8988T (cell line): ENCODE data around the gene TENM3.

Experiments used
- DNase-seq: peaks from one replicate; pipeline ENCODE4 v3.0.0; 2011

The TENM3 gene

DNA sequence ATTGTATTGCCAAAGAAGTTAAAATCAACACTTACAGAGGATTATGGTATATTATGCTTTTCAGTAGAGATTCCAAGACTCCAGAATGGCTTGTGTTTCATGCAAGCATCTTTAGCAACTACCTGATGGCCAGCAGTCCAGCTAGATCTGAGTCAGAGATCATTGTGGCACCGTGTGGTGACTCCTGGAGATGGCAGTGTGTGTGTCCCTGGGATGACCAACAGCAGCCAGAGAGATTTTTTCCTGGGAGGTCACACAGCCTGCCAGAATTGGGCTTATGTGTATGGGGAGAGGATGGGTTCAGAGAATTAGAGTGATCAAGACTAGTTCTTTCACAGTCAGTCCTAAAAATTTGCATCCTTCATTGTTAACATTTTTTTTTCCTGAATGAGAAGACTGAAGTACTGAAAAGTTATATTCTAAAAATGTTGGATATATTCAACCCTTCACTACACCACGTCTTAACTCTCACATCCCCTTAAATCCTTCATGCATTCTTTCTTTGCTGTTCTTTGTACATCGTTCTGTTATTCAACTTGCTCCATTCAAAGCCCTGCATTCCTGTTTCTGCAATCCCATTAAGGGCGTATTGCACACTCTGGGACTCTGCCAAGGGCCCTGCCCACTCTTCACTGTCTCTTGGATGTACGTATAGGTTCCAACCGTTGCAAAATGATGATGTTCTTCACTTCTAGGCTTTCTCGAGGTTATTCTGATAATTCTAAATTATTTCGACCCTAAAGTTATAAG lies 12.4 kb downstream of the TENM3 start:
- no peak for DNase-seq

DNA sequence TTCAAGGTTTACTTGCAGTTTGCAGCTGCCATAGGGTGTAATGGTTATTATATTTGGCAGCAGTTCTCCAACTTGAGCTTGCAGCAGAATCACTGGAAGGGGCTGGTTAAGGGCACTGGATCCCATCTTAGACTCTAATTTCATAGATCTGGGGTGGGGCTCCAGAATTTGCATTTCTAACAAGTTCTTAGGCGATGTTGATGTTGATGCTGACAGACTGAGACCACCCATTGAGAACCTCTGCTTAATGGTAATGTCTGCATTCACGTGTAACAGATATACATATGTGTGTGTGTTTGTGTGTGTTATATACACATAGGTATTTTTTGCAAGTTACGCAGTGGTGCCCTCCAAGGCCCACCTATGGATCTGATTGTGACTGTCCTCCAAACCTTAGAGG lies 13.8 kb downstream of the TENM3 start:
- no peak for DNase-seq

DNA sequence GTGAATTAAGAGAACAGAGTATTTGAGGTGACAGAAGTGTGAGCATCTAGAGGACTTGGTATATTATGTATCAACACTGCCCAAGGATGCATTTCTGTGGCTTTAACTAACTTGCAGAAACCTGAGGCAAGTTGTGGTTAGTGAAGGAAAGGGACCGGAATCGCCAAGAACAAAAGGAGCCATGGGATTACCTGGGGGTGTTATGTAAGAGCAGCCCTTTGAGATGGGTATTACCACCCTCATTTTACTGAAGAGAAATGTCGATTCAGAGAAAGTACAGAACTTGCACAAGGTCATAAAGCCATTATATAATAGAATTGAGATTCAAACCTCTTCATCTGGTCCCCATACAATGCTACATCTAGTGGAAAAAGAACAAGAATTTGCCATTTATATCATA lies 14.3 kb downstream of the TENM3 start:
- no peak for DNase-seq

DNA sequence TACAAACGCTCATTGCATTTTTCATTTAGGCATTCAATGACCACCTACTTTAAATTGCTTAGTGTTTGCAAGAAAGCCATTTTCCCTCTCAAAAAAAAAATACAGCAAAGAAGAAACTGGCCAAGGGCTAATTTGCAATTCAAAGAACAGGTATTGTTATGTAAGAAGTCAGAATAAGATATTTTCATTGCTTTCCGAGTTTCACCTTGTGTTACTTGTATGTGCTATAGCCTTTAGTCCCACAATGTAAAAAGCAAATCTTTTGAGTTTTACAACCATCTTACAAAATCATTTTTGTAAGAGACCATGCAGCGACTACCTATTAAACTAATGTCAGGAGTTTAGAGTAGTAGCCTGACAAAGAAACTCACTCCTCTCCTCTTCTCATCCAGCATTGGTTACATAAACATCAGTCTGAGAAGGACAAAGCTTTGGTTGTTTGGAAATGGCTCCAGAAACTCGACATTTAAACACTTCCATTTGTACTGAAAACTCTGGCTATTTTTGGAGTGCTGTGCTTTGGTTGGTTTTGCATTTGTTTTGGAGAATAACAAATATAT lies 15.3 kb downstream of the TENM3 start:
- DNase-seq = no peak

DNA sequence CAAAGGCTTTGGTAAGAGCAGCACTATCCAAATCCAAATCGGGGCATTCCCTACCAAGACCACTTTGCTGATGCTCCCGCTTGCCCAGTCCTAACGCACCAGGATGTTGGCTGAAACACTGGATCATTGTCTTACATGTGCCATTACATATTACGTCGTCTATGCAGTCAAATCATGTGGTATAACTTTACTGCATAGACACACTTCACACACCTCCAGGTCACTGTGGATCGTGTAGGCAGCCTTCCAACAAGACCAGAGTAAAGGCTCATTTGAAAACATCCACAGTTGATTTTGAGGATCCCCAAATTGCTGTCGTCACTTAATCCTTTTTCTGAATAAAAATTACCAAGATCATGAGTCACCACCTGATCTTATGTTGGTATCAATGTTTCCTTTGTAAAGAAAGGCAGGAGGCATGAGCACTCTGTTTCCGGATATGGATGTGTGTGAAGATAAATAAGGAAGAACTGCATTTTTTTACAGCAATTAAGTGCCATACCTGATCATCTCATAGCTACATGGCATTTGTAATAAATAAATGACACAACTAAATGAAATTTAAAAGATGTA lies 18.5 kb downstream of the TENM3 start:
- DNase-seq = no peak

DNA sequence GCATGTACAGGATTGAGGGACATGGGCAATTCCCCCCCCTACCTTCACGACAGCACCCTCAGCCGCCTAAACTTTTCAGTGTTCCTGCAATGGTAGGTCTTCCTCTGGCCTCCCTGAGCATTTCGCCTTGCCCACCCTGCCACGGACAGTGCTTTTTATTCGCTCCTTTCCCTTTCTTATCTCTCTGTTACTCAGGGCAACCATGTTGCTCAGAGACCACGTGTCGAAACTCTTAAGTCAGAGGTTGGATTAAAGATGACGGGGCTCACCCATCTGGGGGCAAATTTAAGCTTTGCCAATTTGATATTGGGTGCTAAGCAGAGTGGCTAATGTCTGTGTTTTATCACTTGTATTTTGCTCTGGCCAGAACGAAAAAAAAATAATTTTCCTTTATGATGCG lies 20.4 kb downstream of the TENM3 start:
- DNase-seq = no peak

DNA sequence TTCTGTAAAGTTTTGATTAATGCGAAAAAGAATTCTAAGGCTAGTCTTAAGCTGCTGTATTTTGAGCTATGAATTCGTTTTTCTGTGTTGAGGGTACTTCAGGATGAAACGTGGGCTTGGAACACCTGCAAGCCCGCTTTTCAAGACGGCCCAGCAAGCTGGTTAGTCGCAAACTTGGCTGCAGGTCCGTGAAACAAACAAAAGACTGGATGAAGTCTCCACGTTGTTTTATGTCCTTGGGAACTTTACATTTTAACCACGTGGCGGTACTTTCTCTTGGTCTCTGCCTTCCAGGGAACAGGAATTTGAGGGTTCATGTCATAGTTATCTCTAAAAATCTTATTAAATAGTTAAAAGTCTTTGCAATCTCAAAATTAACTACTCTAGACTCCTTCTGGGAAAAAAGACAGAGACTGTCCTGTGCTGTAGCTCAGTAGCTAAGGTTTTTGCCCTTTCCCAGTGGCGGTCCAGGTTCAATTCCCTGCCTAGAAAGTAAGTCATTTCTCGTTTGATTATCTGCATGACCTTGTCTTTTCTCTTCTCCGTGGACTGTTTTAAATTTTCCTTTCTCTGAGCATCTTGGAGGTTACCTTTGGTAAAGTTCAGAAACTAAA lies 21.0 kb downstream of the TENM3 start:
- DNase-seq = no peak

DNA sequence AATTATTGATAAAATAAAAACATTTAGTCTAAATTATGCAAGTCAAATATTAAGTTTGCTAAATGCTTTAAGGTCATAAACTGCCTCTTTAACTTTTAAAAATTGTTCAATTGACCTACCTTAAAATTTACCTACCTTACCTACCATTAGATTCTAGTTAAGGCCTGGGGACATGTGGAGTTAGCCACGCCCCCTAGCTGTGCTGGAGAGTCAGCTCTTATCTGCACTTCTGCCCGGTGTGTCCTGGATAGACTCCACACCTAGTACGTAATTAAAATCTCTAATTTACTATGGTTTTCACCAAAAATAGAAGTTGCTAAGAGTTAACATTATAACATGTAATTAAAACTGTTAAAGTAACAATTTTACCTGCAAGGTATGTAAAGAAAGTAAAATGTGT lies 22.7 kb downstream of the TENM3 start:
- DNase-seq = no peak

DNA sequence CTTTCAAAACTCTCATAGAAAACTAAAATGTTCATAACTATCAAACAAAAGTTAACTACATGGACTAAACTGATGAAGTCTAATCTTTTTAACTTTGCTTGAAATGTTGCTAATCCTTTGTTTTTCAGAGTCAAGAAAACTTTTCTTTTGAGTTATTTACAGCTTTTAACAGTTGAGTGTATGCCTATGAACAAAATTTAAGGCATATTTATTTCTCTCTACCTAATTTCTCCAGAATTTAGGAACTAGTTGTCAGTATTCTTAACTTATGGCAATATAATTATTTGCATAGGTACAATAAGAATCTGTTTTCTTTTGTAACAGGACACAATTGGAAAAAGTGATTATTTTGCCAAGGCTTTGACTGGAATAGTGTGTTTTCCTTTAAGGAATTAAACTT lies 23.8 kb downstream of the TENM3 start:
- DNase-seq = no peak

DNA sequence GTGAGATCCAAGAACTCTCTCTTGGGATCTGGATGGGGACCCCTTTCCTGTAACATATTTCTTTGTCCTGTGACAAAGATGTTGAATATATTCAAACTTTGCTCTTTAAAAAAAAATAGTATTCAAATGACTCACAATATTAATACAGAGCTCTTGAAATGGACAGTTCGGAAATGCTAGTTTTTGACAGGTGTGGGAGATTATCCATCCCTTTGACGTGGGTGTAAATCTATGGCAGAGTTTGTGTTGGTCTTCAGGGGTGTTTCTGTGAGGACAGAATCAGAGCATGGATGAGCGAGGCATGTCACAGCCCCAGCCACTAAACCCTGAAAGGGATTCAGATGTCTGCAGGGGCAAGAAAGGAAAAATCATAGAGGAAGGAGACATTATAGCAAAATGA lies 25.8 kb downstream of the TENM3 start:
- DNase-seq = no peak

DNA sequence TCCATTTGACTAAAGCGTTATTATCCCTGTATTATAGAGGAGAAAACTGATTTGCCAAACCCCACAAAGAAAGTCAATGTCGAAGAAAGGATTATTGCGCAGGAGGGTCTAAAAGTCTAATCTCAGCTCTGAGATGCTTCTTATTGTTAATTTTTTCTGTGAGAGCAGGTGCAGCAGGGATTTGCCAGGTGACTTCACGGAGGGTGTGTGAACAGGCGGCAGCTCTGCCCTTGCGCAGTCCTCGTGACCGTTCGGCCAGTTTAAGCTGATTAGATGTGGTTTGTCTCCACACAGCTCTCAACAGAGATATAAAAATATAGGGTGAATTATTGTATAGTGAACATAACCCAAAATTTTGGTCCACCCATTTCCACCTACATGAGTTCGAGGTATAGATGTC lies 28.5 kb downstream of the TENM3 start:
- no peak for DNase-seq

DNA sequence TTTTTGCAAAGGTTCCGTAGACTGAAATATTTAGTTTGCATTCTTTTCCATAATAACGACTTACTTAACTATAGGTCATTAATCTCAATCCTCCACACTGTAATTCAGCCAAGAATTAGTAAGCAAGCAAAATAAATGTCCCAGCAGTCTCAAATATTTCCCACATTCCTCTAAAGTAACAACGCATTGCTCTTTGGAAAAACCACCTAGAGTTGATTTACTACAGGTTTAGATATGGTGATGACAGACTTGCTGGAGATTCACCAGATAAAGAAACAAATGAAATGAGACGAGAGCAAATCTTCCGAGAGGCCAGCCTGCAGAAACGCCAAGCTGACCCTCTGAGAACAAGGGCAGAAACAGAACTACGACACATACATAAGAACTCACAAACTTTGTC lies 28.9 kb downstream of the TENM3 start:
- no peak for DNase-seq

DNA sequence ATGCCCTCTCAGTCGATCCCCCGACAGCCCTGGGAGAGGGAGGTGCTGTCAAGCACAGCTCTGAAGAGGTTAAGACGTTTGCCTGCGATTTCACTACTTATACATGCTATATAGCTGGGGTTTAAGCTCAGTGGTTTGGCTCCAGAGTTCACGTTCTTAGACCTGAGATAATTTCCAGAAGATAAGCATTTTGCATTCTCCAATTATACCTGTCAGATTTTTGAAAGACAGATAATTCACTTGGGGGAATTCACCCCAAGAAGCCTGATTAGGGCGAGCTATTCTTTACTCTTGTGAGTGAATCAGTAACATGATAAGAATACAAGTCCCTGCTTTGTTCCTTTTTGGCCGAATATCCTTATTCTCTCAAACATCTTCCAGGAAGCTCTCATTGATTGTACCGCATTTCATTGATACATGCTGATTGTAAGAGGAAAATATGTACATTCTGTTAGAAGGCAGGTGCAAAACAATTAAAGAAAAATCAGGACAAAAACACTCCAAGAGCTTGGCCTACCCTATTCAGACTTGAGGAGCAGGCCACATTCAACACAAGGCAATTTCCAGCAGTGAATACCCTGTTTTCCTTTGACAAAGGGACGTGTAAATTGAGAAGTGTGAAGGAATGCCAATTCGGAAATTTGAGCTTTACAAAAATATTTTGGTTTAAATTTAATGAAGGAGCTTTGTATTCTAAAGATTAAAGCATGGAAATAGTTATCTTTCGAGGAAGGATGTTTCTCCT lies 30.2 kb downstream of the TENM3 start:
- DNase-seq = no peak

DNA sequence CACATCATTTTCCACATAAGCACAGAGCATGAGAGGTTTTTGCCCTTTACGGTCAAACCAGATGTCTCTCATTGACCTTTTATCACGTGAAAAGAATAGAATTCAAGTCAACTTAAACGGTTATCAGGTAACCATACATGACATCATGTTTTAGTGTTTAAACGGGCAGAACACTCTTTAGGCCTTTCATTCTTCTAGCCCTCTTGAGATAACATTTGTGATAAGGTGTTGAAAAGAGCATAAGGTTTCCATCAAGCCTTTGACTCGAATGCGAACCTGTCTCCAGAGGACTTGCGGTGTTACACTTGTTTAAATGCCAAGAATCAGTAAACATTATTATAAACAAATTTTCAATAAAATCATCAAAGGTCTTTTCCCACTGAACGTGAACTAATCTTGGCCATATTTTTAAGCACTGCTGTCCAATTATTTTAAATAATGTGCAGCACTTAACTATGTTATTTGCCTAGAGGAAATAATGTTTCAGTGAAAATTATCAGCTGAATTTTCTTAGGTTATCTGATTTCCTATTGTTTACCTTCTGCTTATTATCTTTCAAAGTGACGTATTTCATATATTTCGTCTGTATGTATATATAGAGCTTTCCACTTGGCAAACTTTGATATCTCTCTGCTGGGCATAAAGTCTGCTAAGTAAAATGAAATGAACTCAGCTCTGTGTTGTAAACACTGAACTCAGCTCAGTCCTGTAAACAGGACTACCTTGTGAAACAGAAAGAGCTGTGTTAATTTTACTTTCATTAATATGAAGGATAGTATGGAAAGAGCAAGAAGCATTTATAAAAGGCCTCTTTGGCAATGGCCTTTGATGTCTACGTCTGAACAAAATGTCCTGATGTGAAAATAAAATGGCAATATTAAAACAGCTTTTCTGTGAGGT lies 33.3 kb downstream of the TENM3 start:
- no peak for DNase-seq

DNA sequence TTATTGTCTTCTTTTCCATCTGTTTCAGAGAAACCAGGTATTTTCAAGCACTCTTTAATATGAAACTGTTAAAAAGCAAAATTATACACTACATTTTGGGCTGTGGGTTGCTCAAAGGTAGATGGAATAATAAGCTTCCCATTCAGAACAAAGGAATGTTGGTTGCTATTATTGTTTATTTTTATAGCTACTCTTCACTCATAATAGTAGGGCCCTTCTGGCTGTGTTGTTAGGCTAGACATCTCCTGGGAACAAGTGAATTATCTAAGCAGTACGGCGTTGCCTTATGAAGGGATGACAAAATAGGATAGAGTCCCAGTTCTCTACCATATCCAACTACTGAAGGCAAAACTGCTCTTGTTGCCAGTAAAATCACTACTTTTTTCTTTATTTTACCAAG lies 34.2 kb downstream of the TENM3 start:
- no peak for DNase-seq

DNA sequence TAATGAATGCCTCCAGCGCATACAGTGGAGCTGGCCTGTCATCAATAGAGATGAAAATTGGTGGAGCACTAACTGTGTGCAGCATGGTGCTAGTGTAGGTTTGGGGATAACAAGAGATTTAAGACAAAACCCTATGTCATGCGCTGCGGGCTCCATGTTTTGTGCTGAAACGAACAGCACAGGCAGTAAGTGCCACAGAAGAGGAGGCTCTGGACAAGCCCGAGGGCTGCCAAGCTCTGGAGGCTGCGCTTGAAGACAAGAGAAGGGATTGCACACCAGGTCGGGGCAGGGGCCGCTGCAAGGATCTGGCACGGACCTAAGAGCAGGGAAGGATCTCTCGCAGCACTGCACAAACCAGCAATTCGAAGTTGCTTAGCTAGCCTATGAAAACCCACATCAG lies 35.5 kb downstream of the TENM3 start:
- no peak for DNase-seq

DNA sequence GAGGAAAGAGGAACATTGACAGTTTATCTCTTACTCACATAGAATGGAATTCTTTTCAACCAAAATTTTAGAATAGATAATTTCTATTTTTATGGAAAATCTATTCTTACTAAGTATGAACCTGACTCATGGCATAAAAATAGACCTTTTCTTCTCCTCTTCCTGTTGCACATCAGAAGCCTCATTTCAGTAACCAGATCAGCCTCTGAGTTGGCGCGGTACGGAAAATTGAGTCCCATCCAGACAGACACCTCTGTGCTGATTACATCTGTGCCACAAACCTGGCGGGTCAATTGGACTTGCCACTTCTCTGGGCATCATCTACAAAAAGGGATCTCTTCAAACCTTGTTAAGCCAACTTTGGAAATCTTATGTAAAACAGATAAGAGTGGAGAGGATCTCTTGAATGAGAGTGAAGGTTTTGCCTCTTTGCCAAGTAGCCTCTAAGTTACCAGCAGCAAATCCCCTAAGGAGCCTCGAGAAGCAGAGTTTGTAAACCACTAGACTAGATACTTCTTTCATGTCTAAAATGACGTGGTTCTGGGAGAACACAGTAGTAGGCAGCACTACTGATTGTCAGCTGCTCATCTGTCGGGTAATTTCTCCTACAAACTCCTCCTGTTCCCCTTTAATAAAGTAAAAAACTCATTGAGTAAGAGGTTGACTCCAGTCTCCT lies 37.4 kb downstream of the TENM3 start:
- DNase-seq = no peak

DNA sequence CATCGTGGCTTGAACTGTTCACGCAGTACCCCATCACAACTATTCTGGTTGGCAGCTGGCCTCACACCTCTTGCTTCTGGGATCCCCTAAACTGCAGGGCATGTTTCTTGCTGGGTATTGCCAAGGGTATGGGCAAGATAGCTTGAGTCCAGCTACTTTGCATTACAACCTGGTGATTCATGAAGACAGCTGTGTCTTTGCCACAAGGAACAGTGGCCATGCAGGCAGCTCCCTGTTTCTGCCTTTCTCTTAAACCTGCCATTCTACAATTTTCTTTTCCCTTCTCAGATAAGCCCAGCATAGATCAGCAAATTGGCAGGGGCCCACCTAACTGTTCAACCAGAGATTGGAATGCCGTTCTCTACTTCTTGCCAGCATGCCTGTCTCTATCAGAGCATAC lies 42.8 kb downstream of the TENM3 start:
- no peak for DNase-seq

DNA sequence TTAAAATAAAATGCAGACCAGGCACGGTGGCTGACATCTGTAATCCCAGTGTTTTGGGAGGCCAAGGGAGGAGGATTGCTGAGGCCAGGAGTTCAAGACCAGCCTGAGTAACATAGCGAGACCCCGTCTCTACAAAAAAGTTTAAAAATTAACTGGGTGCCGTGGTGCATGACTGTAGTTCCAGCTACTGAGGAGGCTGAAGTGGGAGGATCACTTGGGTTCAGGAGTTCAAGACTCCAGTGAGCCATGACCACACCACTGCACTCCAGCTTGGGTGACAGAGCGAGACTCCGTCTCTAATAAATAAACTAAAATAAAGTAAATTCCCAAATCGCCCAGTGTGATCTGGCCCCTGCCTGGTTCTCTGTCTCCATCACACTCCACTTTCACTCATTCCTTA lies 43.7 kb downstream of the TENM3 start:
- no peak for DNase-seq

DNA sequence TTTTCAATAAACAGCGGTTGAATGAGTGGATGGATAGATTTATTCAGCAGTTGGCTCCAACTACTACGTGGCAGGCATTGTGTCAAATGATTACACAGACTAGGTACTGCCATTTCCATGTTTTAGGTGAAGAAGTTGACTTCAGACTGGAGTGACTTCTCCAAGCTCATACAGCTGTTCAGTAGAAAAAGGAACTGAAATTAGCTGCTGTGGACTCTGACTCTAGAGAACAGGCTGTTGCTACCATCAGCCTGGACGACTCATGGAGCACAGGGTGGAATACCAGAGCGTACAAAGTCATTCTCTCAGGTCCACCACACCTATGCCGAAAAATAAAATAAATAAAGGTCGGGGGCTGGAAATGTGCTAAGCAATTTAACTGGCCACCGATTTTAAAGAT lies 45.3 kb downstream of the TENM3 start:
- DNase-seq = no peak

DNA sequence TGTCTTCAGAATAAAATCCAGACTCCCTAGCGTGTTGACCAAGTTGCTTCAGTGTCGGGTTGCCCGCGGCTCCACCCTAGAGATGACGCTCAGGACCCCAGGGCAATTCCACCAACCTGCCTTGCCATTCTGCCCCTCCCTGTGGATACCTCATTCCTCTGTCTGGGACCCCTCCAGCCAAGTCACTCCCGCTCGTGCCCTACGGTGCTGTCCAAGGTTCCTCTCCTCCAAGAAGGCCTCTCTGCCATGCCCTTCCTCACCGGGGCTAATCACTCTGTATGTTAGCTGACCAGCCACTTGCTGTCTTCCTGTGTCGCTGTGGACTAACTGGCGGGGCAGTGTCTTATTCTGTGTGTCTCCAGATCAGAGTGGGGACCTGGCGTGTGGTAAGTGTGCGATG lies 46.6 kb downstream of the TENM3 start:
- no peak for DNase-seq

DNA sequence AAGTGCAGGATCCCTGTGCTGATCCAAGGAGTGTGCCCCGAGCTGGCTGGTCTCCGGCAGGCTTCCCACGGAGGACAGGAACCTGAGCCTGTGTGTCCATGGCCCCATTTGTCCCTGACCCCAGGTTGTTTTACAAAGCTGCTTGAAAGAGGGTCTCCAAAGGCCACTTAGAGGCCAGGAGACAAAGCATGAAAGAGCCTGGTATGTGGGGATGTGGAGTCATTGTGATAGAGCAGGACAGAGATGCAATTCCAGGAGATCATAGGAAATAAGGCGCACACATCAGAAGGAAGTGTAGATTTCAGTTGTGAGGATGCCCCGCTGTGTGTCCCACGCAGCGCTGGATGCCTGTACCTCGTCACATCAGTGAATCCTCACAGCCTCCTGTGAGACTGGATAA lies 48.0 kb downstream of the TENM3 start:
- no peak for DNase-seq
